ENCODE data around the gene LIMS2. TPM values are rescaled to one million over a fixed set of nuclear protein-coding genes. Genes with fewer than 3 reads are reported as not detected.

The LIMS2 gene
- total and polyA plus RNA-seq, 2 experiments from 2014 or later, result 1.6 to 3.5 TPM

GRCh38 chr2:127683056-127683455 lies 7.7 kb upstream of the LIMS2 start (continued):
- TF ChIP-seq EZH2phosphoT487 (IDR thresholded peaks at IDR 0.05; ENCODE audit: unreplicated experiment), result no peak
- no peak for TF ChIP-seq ZNF331 (CRISPR knock-in tag; IDR thresholded peaks at IDR 0.05; ENCODE audit: low read depth)
- TF ChIP-seq EZH2 (IDR thresholded peaks at IDR 0.05; ENCODE audit: low read depth, unreplicated experiment), result no peak
- no peak for TF ChIP-seq CREB1 (CRISPR knock-in tag; IDR thresholded peaks at IDR 0.05; ENCODE audit: low read depth)
- no peak for TF ChIP-seq STAT1 (IDR thresholded peaks at IDR 0.05; ENCODE audit: unreplicated experiment)
- TF ChIP-seq REST (IDR thresholded peaks at IDR 0.05; ENCODE audit: unreplicated experiment), result no peak
- TF ChIP-seq CTCF (conservative IDR thresholded peaks at IDR 0.05; ENCODE audit: low read depth in 2 of 2), result no peak

GRCh38 chr2:127681976-127682857 lies 6.9 kb upstream of the LIMS2 start:
- Histone ChIP-seq H3K27me3 (ENCODE audit: insufficient read depth) (peaks cover 9% of the 10 kb centered on the region; the same call in 1 of the 2 replicates), H3K79me2 (replicated peaks; ENCODE audit: insufficient read depth) (no peaks in the 10 kb centered on the region), H3K9me2 (ENCODE audit: insufficient read depth) (no peaks in the 10 kb centered on the region), H3K27ac (ENCODE audit: low read depth) (no peak overlapping the region; the same call in 1 of the 2 replicates), H3K4me2 (no peak overlapping the region), H2AFZ (peak overlapping the region; percentile 43; the same call in 1 of the 2 replicates), H3K36me3 (ENCODE audit: insufficient read depth) (no peaks in the 10 kb centered on the region), H3F3A (replicated peaks; ENCODE audit: low read depth) (no peaks in the 10 kb centered on the region), H3K4me1 (ENCODE audit: insufficient read depth) (no peaks in the 10 kb centered on the region), H4K20me1 (replicated peaks; ENCODE audit: insufficient read depth) (no peaks in the 10 kb centered on the region), H3K4me3 (no peak overlapping the region)
- Mint-ChIP-seq H3K27me3 (ENCODE audit: insufficient read depth, low read depth, poor library complexity) (peaks cover 10% of the 10 kb centered on the region), H3K27ac (no peak overlapping the region), H3K9me3 (no peaks in the 10 kb centered on the region), H3K36me3 (ENCODE audit: low read depth) (no peaks in the 10 kb centered on the region), H3K4me1 (peaks cover 2% of the 10 kb centered on the region; the same call in 1 of the 3 replicates), H3K4me3 (no peak overlapping the region)
- ATAC-seq (no peak), DNase-seq (ENCODE audit: low spot score) (no peak)
- TF ChIP-seq STAT1 (IDR thresholded peaks at IDR 0.05; ENCODE audit: unreplicated experiment), result no peak
